HG02973 (cell line): ENCODE results near the gene DNASE2.

Source experiments
- ATAC-seq: cut with Tn5 transposase; IDR thresholded peaks from one replicate; pipeline ENCODE4 v1.9.1; 2021; ENCODE audit warnings: moderate library complexity; ENCODE audit not compliant: unreplicated experiment

DNASE2 gene

GRCh38 chr19:12886969-12887747 is 5.9 kb upstream of the DNASE2 start, which contains the start of gene KLF1:
TSS of gene KLF1 (minus strand) at chr19:12887201. CDS start at chr19:12887140, 61 bp downstream.
- no peak for ATAC-seq

GRCh38 chr19:12886651-12886968 is 5.4 kb upstream of the DNASE2 start:
- ATAC-seq = no peak

- no peak for ATAC-seq
Observed at GRCh38 chr19:12885749-12886650, 4.8 kb upstream of the DNASE2 start.

GRCh38 chr19:12884926-12885748 is 3.9 kb upstream of the DNASE2 start:
- no peak for ATAC-seq

- ATAC-seq = no peak
Observed at GRCh38 chr19:12884627-12884925, 3.3 kb upstream of the DNASE2 start.

DNA sequence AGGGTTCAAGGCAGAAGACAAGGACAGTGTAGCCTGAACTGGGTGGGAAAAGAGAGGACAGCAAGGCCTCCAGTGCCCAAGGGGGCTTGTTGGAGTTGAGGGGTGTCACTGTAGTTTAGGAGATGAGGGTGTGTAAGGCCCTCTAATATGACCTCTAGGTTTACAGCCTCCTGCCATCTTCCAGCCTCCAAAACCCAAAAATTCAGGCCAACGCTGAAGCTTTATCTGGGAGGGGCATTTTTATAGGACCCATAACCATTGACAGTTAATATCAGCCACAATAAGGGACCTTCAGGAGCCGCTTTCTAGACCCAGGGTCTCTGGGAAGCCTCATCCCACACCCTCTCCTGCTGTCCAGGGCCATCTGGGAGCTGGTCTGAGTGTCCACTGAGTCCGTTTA is 3.0 kb upstream of the DNASE2 start:
- no peak for ATAC-seq

DNA sequence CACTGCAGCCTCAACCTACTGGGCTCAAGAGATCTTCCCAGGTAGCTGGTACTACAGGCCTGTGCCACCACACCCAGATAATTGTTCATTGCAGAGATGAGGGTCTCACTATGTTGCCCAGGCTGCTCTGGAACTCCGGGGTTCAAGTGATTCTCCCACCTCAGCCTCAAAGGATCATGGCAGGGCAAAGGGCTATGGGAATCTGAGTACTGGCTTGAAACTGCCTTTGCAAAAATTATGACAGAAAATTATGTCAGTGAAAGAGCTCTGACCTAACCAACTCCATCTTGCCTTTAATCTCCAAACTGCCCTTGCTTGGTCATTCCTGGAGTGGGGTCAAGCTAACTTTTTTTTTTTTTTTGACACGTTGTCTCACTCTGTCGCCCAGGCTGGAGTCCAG is 1.3 kb upstream of the DNASE2 start:
- ATAC-seq = no peak

- peak; percentile 8 for ATAC-seq
Observed at GRCh38 chr19:12880551-12881171, 588 bp downstream of the DNASE2 start.

DNA sequence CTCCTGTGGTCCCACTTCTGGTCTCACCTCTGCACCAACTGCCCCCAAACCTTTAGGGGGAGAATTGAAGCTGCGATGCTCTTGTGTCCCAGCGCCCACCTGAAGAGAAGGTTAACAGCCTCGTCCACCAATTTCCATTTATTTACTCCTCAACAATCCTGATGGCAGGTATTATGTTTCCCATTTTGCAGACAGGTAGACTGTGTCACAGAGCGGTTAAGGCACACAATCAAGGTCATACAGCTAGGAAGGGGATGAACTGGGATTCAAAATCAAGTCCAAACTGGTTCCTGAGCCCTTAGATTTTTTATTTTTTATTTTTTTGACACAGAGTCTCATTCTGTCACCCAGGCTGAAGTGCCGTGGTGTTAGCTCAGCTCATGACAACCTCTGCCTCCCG is 6.2 kb downstream of the DNASE2 start:
- no peak for ATAC-seq

DNA sequence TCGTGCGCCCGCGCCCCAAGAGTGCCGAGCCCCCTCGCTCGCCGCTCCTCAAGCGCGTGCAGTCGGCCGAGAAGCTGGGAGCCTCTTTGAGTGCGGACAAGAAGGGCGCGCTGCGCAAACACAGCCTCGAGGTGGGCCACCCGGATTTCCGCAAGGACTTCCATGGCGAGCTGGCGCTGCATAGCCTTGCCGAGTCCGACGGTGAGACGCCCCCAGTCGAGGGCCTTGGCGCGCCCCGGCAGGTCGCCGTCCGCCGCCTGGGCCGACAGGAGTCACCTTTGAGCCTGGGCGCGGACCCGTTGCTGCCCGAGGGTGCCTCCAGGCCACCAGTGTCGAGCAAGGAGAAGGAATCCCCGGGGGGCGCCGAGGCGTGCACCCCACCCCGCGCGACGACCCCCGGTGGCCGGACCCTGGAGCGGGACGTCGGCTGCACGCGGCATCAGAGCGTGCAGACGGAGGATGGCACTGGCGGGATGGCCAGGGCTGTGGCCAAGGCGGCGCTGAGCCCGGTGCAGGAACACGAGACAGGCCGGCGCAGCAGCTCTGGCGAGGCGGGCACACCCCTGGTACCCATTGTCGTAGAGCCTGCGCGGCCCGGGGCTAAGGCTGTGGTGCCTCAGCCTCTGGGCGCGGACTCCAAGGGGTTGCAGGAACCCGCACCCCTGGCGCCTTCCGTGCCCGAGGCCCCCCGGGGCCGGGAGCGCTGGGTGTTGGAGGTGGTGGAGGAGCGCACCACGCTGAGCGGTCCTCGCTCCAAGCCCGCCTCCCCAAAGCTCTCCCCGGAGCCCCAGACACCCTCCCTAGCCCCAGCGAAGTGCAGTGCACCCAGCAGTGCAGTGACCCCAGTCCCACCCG is 7.1 kb downstream of the DNASE2 start:
- ATAC-seq = no peak

GRCh38 chr19:12872941-12873890 is 8.0 kb downstream of the DNASE2 start:
- no peak for ATAC-seq

DNA sequence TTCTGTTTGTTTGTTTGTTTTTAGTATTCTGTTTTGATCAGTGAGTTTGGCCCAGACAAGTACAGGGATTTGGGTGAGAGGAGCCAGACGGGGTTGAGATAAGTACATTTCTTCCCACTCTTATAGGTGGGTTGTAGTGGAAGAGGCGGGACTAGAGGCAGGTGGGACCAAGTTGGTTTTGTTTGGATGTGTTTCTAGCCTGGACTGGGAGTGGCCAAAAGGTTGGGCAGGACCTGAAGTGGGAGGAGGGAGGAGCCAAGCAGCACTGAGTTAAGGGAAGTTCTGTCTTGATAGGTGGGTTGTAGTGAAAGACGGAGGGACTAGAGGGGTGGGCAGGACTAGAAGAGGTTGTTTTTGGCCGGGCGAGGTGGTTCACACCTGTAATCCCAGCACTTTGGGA is 9.0 kb downstream of the DNASE2 start:
- no peak for ATAC-seq

- no peak for ATAC-seq
Observed at GRCh38 chr19:12871681-12872080, 9.6 kb downstream of the DNASE2 start.

DNA sequence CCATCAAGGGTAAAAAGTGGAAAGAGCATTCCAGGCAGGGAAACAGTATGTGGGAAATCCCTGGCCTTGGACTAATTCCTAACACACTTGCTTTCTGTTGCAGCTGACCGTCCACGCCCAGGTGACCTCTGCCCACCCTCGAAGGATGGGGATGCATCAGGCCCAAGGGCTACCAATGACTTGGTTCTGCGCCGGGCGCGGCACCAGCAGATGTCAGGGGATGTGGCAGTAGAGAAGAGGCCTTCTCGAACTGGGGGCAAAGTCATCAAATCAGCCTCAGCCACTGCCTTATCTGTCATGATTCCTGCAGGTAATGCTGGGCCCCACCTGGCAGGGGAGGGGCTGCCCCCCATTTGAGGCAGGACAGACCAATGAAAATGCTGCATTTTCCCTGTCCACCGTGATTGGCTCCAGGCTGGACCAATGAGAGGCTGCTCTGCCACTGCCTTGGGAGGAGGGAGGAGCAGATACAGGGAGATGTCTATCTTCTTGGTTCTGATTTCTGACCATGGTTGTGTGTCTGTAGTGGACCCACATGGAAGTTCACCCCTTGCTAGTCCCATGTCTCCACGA is 12.6 kb downstream of the DNASE2 start:
- ATAC-seq = no peak

GRCh38 chr19:12867120-12868099 is 13.8 kb downstream of the DNASE2 start:
- peak; percentile 53 for ATAC-seq

DNA sequence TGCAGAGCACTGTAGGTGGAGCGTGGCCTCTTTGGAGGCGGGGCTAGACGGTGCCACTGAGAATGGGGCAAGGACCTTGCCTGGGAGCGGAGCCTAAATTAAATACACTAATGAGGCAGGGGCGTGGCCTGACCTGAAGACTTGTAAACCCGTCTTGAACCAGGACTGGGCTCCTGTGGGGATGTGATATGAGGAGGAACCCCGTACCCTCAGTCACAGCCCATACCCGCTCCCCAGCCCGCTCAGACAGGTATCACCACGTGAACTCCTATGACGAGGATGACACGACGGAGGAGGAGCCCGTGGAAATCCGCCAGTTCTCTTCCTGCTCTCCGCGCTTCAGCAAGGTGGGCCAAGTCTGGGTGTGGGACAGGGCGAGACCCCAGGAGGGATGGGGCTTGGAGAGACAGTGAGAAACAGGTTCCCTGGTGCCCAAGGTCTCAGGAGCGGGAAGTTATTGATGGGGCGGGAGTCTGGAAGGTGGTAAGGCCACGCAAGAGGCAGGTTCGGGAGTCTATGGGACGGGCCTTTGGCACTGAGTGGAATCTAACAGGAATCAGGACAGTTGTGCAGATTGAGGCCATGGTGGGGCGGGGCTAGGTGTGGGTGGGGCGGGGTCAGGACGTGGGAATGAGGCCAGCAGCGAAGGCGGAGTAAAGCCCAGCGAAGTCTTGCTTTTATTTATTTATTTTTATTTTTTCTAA is 14.7 kb downstream of the DNASE2 start:
- ATAC-seq = no peak
